Glomerular endothelial cell (primary cell): Measurements from ENCODE around the gene FGD3. TPM values are rescaled to one million over a fixed set of nuclear protein-coding genes. Genes with fewer than 3 reads are reported as not detected.
"Not testable (repeated sequence)": the region's sequence is repeated elsewhere in the genome, so short reads cannot be mapped to it uniquely, and the experiment has no call there.

ENCODE experiments used
- DNase-seq: peaks from one replicate; pipeline ENCODE4 v3.0.0-alpha.2; 2011; ENCODE audit warnings: low read depth, low spot score; ENCODE audit errors: extremely low read depth
- total RNA-seq: library from RNA; depleted of rRNA; stranded (reverse); fragments of >200 nt; gene quantifications from 2 replicates; pipeline ENCODE4 v1.2.3, GENCODE V29; 2015

Gene FGD3, protein sequence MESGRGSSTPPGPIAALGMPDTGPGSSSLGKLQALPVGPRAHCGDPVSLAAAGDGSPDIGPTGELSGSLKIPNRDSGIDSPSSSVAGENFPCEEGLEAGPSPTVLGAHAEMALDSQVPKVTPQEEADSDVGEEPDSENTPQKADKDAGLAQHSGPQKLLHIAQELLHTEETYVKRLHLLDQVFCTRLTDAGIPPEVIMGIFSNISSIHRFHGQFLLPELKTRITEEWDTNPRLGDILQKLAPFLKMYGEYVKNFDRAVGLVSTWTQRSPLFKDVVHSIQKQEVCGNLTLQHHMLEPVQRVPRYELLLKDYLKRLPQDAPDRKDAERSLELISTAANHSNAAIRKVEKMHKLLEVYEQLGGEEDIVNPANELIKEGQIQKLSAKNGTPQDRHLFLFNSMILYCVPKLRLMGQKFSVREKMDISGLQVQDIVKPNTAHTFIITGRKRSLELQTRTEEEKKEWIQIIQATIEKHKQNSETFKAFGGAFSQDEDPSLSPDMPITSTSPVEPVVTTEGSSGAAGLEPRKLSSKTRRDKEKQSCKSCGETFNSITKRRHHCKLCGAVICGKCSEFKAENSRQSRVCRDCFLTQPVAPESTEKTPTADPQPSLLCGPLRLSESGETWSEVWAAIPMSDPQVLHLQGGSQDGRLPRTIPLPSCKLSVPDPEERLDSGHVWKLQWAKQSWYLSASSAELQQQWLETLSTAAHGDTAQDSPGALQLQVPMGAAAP
- total RNA-seq = not detected in 2 replicates

DNA sequence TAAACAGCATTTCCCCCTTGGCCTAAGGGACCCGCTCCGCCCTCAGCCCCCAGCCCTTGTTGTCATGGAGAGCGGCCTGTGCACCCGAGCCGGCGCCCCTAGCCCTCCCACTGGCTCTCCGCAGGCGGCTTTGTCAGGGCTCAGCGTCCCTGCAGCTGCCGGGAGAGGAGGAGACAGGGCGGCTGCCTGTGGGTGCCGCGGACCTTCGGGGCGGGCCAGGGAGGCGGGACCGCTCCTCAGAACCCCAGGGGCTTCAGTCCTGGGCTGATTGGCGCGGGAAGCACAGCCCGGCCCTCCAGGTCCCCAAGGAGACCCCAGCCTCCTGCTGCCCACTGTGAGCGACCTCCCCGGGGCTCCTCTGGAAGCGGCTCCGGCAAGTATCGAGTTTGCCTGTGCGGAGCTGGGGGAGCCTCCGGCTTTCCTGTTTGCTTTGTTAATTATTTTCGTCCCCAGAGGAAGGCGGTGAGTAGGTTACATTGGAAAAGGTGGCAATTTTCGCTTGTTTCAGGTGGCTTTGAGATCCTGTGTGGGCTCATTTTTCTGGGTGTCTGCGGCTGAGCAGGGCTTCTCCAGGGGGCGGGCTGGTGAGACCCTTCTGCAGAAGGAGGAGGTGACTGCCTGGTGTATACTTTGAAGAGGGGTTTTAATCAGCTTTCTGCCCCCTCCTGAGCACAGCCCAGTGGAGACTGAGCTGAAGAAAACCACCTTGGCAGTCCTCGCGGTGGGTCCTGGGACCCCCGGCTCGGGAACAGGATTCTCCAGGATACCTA, at the start of gene FGD3:
FGD3 (plus strand) TSS at position 256 of the 770 bp plus-strand sequence. CDS start 28,734 bp downstream, outside the sequence.
- DNase-seq = no peak

DNA sequence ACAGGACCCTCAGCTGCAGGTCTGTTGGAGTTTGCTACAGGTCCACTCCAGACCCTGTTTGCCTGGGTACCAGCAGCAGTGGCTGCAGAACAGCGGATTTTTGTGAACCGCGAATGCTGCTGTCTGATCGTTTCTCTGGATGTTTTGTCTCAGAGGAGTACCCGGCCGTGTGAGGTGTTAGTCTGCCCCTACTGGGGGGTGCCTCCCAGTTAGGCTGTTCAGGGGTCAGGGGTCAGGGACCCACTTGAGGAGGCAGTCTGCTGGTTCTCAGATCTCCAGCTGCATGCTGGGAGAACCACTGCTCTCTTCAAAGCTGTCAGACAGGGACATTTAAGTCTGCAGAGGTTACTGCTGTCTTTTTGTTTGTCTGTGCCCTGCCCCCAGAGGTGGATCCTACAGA, 42.2 kb upstream of the FGD3 start:
- DNase-seq = not testable (repeated sequence)

DNA sequence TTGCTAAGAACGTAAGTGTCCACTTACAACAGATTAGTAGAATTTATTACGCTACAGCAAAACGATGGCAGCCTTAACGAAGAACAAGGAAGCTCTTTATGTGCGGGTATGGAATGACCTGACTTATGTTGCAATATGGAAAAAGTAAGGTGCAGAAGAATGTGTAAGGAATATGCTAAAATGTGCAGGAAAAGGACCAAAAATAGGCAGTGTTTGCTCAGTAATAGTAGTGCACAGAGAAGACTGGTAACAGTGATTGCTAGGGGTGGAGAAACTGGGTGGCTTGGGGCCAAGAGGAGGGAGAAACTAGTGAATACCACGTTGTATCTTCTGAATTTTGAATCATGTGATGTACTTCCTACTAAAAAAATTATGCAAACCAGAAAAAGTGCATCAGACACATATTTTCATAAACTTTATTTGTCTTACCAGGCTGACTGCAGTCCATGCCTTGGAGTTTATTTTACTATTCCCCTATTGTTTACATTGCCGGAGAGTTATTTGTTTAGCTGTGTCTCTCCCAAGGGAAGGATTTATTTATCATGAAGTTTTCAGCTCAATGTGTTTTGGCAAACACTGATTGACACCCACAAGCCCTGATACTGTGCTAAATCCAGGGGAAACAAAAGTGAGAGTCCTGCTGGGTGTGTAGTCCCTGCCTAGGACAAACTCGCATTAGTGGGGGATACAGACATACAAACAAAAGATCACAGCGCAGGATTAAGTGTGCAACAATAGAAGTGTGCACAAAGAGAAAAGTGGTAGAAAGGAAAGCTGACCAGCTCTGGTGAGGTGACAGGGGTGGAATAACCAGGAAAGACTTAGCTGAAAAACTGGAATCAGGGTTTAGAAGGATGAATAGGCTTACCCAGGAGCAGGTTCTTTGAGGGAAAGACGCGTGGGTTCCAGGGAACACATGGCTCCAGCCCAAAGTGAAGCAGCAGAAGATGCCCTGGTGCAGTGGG, 35.5 kb upstream of the FGD3 start:
- no peak for DNase-seq

DNA sequence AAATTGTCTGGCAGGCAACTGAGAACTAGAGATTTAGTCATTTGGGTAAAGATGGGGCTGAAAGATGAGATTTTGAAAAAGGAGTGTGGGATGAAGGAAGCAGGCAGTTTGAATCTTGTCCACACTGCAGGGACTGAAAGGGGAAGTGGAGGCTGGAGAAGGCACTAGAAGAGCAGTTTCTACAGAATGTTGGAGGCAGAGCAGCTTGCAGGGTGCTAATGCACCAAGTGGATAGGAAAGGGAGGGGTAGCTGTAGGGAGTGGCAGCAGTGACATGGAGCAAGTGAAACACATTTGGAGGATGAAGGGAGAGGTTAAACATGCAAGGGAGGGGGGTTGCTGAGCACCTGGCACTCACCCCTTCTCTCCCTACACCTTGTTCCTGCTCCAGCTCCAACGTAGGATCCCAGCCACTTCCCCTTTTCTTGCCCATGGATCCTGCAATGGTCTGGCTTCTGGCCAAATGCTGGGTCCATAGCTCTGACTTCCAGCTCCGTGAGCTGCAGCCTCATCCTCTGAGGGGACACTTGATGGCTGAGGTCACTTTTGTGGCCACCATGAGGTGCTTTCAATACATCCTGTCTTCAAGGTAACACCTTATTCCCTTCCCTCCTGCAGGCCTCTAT, 30.0 kb upstream of the FGD3 start:
- no peak for DNase-seq

DNA sequence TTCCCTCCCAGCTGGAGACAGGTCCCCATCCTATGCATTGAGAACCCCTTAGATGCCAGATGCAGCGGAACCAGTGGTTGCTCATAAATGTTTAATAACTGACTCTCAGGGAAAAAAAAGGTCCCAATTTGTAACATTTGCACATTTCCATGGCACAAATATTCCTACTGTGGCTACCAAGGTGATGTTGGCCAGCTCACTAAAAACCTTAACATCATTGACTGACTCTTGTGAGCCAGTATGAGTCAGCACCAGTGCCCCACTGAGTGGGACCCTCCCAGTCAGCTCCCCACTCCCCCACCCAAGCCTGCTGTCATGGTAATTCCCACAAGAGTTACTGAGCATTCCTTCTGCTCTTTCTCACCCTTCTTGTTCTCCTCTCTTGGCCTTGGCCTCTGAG, 26.9 kb upstream of the FGD3 start:
- no peak for DNase-seq

DNA sequence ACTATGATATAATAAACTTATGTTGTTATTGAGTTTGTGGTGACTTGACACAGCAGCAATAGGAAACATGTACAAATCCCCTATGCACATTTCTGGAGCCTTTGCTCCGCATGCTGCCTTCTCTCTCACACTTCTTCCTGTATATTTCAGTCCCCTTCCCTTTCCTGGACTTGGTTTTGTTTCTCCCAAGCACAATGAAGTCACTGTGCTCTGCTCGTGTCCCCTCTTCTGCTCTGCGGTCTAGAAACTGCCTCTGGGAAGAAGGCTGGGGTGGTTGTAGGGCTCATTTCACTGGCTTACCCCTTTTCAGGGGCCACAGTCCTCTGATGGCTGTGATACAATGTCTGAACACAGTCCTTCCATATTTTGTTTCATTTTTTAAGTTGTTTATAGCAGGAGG, 15.7 kb upstream of the FGD3 start:
- DNase-seq = no peak

DNA sequence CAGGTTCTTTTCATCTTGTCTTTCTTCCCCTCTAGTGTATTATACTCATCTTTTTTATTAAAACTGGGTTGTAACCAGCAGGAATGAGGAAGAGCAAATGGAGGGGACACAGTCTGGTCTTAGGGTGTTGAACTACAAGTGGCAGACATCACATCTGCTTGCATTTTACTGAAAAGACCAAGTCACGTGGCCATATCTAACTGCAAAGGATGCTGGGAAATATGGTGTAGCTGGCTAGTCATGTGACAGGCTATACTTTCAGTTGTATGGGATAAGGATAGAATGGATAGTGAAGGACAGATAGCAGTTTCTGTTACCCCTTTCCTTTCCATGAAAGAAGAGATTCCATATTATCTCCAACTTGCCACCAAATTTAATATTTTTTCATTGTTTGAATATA, 13.0 kb upstream of the FGD3 start:
- no peak for DNase-seq

DNA sequence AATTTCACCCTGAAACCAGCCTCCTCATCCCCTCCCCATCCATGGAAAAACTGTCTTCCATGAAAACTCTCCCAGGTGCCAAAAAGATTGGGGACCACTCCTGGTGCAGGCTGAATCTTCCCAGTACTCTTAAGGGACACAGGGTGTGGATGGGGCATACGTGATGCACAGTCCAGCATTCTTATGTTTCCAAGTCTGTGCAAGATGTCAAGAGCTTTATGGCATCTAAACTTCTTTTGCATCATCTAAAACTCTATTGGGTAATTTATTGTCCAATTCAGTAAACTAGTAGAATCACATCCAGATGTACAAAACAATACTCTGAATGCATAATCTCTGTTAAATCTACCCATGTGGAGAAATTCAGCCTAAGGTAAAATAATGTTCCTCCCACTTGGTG, 9.3 kb upstream of the FGD3 start:
- DNase-seq = no peak

DNA sequence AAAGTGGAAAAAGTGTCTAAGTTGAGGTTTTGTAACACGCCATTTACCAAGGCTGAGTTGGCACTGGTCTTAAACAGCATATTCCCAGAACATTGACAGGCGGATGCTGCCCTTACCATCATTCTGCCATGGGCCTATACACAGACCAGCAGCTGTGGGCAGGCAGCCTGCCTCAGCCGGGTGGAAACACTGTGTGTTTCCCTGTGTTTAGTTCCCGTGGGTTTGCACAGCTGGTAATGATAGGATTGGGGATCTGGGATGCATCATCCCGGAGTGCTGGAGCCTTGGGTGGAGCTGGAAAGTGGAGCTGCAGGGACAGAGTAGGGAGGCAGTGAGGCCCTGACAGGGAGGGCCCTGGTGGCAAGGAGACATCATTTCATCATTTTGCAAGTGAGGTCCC, 5.5 kb upstream of the FGD3 start:
- no peak for DNase-seq

DNA sequence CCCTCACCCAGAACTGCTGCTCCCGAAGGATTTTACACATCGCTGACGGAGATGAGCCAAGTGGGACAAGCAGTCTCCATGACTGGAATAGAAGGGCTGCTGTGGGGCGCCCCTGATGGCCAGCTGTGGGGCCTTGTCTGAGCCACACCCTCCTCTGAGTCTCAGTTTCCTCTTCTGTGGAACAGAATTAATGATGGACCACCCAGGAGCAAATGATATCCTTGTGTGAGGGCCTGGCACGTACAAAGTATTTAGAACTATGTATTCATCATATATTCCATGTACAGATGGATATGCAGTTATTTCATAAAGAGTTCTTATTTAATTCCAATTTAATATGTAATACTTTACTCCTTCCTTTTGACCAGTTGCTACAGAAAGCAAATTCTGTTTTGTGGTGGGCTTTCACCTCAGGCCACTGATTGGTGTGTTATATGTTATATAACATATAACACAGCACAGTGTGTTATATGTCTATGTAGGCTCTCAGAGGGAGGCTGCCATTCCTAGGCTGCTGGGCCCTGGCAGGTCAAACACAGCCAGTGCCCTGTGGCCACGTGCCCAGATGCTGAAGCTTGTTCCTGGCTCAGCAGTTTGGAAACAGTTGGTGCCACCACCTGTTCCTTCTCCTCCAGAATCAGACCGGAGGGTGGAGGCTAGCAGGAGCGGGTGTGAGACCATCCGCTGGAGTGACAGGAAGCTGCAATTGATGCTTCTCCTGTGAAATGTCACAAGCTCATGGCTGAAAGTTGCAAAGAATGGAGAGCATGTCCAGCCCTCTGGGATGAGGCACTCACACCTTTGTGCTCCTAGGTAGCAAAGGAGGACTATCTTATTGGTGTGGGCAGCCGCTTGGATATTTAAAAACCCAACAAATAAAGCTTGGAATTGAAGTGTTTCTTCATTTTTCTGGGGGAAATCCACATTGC, 4.4 kb upstream of the FGD3 start:
- DNase-seq = no peak

DNA sequence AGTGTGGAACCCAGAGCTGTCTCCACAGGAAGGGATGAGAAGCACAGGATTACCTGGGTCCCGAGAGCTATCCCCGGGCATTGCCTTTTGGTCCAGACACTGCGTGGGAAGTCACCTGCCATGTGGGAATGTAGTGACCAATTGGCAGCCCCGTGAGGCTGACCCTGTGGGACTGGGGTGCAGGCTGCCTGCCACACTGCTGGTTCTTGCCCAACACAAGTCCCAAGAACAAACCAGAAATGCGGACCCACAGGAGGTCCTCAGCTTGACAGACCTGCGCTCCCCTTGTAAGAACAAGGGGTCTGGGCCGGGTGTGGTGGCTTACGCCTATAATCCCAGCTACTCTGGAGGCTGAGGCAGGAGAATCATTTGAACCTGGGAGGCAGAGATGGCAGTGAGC, 2.4 kb upstream of the FGD3 start:
- no peak for DNase-seq

DNA sequence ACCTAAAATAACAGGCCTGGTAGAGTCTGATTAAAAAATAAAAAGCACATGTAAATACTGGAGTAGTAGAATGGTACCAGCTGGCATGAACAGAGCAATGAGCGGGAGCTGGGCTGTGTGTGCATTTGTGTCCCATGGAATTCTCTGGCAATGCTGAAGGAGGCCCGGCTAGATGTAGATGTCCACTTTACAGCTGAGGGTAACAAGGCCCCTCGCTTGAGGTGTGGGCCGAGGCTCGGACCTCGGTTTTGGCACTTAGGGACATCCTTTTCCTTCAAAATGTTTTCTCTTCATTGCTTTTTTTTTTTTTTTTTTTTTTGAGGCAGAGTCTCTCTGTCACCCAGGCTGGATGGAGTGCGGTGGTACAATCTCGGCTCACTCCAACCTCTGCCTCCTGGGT, 1.5 kb upstream of the FGD3 start:
- DNase-seq = no peak

DNA sequence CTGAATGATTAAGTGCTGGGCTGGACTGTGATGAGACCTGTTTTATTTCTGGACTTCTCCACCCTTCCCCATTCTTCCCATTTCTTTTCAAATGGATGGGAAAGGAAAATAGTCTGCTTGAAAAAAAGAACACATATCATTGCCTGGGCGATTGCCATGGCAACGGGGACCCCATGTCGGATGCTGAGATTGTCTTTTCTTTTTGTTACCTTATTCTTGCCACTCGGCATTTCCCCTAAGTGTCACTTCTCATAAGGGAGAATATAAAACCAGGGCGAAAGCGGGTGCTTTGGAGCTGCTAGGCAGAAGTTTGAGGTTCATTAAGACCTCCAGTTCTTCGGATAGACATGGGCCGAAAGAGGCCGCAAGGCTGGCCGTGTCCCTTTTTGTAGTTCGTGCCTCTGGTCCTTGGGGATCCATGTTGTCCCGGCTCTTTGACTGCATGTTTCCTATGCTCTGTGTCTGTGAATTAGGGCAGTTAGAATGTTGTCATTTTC, 763 bp downstream of the FGD3 start:
- no peak for DNase-seq

DNA sequence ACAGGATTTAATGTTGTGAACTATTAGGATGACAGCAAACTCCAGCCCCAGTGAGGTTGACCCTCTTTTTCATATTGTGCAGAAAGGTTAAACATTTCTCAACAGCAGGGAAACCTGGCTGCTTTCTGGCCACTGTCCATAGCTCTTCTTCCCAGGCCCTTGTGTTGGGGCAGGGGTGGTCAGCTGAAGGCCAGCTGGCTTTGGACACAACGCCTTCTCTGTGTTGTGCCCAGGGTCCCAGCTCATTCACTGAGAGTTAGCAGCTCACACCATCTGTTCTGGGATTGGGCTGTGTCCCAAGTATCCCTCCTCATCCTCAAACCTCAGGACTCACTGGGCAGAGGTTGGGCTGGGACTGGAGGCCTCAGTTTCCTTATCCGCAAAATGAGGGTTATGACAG, 1.3 kb downstream of the FGD3 start:
- no peak for DNase-seq

DNA sequence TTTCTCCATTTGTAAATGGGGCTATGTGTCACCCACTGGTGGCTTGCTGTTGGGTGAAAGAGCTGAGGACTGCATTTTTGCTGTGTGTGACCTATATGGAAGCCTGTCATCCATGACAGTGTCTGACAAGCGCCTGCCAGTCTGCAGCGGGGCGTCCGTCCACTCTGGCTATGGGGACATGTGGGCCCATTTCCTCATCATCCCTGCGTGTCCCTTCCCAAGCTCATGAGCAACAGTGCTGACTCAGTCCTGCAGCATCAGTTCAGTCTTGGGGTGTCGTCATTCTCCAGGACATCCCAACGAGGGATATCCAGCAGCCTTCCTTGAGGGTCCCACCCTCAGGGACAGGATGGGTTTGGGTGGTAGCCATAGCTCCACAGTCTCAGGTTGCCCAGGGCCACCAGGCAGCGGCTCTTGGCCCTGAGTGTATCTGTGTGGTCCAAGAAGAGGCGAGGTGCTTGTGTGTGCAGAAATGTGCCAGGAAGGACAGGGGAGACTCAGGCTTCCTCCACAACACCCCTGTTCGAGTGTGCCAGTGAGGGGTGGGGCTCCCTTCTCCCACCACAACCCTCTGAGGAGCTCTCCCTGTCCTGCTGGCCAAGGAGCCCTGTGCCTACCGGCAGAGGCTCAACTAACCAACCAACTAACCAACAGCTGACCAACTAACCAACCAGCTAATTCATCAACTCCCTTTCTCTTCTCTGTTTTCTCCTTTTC, 2.1 kb downstream of the FGD3 start:
- DNase-seq = no peak

DNA sequence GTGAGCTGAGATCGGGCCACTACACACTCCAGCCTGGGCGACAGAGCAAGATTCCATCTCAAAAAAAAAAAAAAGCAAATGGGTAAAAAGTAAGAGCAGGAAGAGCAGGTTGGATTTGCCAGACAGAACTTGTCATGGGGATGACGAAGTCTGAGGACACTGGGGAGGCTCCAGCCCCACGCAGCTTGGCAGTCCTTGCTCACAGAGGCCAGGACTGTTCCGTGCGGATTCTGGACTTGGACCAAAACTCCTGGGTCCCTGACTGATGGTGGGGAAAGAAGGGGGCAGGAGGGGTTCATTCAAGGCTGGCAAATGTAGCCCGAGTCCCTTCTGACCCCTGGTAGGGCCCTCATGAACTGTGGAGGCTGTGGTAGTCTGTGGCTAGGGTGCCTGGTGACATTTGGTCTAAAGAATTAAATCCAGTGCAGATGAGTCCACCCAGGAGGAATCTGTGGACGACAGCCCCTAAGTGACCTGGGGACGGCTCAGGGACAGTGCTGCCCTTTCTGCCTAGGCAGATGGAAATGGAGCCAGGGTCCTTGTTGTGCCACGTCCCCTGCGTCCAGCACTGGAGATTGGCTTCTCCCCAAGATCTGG, 3.1 kb downstream of the FGD3 start:
- DNase-seq = no peak

DNA sequence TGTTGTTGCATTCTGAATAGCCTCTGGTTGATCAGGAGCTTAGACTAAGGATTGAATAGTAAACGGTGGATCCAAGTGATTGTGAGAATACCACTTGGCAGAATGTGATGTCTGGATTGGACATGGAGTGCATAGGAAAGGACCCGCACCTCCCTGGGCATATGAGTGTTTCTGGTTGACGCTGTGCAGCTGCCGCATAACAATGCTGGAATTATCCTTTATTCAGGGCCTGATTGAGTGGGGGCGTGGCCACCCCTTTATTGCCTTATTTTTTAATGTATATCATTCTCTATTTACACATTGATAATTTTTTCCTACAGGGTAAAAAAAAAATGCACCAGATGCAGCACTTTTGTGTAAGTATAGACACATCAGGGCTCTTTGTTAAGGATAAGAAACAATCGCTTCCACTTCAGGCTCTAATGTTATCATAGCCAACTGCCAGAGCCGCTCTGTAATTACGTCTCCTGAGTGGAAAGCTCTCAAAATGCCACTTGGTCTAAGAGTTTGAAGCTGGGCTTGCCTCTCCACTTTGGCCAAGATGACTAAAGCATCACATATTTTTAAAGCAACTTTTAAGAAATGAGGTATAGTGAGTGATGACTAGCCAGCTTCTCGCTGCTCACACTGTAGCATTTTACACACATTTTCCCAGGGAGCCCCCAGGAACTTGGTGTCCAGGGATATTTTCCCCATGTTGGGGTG, 5.7 kb downstream of the FGD3 start:
- DNase-seq = no peak
